Peyer's patch (tissue), 4 donors: ENCODE results near the gene OR13C4.

Experiments
- CTCF ChIP-seq, 6 experiments: fragments of 450-650 bp in 4 of 6; fragments of 200-600 bp in 2 of 6; sonication (generic) in 1 of 6; IDR thresholded peaks; one replicate each; pipeline ENCODE4 v1.5.1; 2017 to 2019; ENCODE audit warnings: antibody characterized with exemption in 6 of 6, mild to moderate bottlenecking in 3 of 6, moderate library complexity in 1 of 6
- POLR2A ChIP-seq, 2 donors: fragments of 450-650 bp; IDR thresholded peaks; one replicate each; pipeline ENCODE4 v1.5.1; 2017; ENCODE audit warnings: antibody characterized with exemption in 2 of 2, mild to moderate bottlenecking in 2 of 2, moderate library complexity in 2 of 2

- TF ChIP-seq CTCF (IDR thresholded peaks at IDR 0.05) (no peak), POLR2A (IDR thresholded peaks at IDR 0.05) (no peak)
These were observed 12.1 kb downstream of the OR13C4 start for GRCh38 chr9:104514901-104515300.
